M059J (cell line): ENCODE data around the gene SAP30BP. TPM values are rescaled to one million over a fixed set of nuclear protein-coding genes. Genes with fewer than 3 reads are reported as not detected.

ENCODE experiments used
- total RNA-seq: library from RNA; depleted of rRNA; stranded (reverse); fragments of >200 nt; shearing (Covaris generic); gene quantifications from 2 replicates; pipeline ENCODE4 v1.2.3, GENCODE V29; 2014; rRNA removed

SAP30BP gene
- total RNA-seq, 1 experiment from 2014 or later = 79.3 TPM

Other genes with a start within 250 kb of the SAP30BP start
- gene TMEM94, start 210.7 kb upstream of the SAP30BP start, total RNA-seq = 29.1 and 48.8 TPM in 2 replicates
- gene CASKIN2, start 151.8 kb upstream of the SAP30BP start, total RNA-seq = 4.8 and 8.9 TPM in 2 replicates
- gene TSEN54, start 150.8 kb upstream of the SAP30BP start, total RNA-seq = 14.9 and 22.7 TPM in 2 replicates
- gene LLGL2, start 141.6 kb upstream of the SAP30BP start, total RNA-seq = 4.1 and 4.5 TPM in 2 replicates
- 0.20 and 1.5 TPM in 2 replicates for gene MYO15B, start 79.5 kb upstream of the SAP30BP start, total RNA-seq
- gene SMIM5, start 33.9 kb upstream of the SAP30BP start, total RNA-seq = not detected in 2 replicates
- gene RECQL5, start 184 bp upstream of the SAP30BP start, total RNA-seq = 8.9 and 13.1 TPM in 2 replicates
- 4.8 and 8.0 TPM in 2 replicates for gene ITGB4, start 54.1 kb downstream of the SAP30BP start, total RNA-seq
- gene GALK1, start 97.9 kb downstream of the SAP30BP start, total RNA-seq = 20.4 and 31.6 TPM in 2 replicates
- gene UNK, start 117.5 kb downstream of the SAP30BP start, total RNA-seq = 23.2 and 26.7 TPM in 2 replicates
- 0.07 TPM in 1 of 2 replicates, not detected in the other for gene UNC13D, start 177.1 kb downstream of the SAP30BP start, total RNA-seq
- gene WBP2, start 188.0 kb downstream of the SAP30BP start, total RNA-seq = 32.5 and 35.8 TPM in 2 replicates
- 3.8 and 6.6 TPM in 2 replicates for gene TRIM47, start 211.2 kb downstream of the SAP30BP start, total RNA-seq
- gene TRIM65, start 229.6 kb downstream of the SAP30BP start, total RNA-seq = 6.4 and 11.1 TPM in 2 replicates
- gene MRPL38, start 237.5 kb downstream of the SAP30BP start, total RNA-seq = 30.3 and 39.4 TPM in 2 replicates